ENCODE data around the gene EPN2.

Gene EPN2

DNA sequence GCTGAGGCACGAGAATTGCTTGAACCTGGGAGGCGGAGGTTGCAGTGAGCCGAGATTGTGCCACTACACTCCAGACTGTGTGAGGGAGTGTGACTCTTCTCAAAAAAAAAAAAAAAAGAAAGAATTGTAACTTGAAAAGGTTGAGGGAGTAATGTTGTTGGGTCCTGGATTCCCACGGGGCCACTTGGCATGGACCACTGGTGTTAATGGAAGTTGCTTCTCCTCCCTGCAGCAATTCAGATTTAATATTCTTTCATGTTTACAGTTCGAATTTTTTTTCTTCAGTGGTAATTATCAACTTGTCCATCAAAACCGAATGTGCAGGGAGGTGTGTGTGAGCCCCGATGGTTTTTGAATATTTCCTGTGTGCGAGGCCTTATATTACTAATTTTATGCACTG, 7.2 kb downstream of the EPN2 start:
- no peak overlapping the region for H3K4me3 ChIP-seq (ENCODE audit: control insufficient read depth, low read depth, low read length)
- DNase-seq (ENCODE audit: low read depth) = no peak
- TF ChIP-seq, protein P1, sequence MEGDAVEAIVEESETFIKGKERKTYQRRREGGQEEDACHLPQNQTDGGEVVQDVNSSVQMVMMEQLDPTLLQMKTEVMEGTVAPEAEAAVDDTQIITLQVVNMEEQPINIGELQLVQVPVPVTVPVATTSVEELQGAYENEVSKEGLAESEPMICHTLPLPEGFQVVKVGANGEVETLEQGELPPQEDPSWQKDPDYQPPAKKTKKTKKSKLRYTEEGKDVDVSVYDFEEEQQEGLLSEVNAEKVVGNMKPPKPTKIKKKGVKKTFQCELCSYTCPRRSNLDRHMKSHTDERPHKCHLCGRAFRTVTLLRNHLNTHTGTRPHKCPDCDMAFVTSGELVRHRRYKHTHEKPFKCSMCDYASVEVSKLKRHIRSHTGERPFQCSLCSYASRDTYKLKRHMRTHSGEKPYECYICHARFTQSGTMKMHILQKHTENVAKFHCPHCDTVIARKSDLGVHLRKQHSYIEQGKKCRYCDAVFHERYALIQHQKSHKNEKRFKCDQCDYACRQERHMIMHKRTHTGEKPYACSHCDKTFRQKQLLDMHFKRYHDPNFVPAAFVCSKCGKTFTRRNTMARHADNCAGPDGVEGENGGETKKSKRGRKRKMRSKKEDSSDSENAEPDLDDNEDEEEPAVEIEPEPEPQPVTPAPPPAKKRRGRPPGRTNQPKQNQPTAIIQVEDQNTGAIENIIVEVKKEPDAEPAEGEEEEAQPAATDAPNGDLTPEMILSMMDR (conservative IDR thresholded peaks at IDR 0.05; ENCODE audit: control insufficient read depth, insufficient read depth, low read depth, low read length) = no peak

DNA sequence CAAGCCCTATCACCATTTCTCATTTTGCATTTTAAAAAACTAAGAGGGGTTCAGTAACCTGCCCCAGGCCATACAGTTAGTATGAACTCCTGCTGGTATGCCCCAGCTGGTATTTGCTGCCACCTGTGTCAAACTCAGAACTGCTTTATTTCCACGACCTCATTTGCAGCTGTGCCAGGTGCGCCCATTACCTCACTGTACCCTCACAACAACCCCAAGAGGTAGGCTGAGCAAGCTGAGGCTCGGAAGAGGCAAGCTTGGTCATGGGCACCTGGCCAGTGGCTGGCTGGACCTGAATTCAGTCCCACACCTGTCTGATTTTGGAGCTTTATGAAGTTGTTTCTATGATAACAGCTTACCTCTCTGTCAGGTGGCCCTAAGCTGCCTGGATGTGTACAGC, 7.6 kb downstream of the EPN2 start:
- TF ChIP-seq, protein P1 (conservative IDR thresholded peaks at IDR 0.05; ENCODE audit: control insufficient read depth, insufficient read depth, low read depth, low read length) = no peak
- DNase-seq (ENCODE audit: low read depth) = no peak
- H3K4me3 ChIP-seq (ENCODE audit: control insufficient read depth, low read depth, low read length) = no peak overlapping the region

DNA sequence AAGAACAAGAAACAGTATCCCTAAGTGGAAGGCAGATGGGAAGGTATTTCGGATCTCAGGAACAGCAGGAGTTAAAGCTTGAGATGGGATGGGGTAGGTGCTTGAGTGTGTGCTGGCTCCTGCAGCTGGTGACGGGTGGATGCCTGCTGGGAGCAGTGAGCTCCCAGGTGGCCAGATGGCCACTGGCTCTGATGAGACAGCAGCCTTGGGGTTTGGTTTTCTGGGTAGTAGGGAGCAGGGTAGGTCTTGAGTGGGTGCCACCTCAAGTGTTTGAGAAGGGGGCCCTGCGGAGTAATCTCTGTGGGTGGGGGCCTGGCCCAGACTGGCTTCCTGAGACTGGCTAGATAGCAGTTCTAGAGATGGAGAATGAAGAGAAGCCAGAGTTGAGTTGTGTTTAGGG, 10.3 kb downstream of the EPN2 start:
- DNase-seq (ENCODE audit: low read depth) = no peak
- TF ChIP-seq, protein P1 (conservative IDR thresholded peaks at IDR 0.05; ENCODE audit: control insufficient read depth, insufficient read depth, low read depth, low read length) = no peak
- H3K4me3 ChIP-seq (ENCODE audit: control insufficient read depth, low read depth, low read length) = no peak overlapping the region

DNA sequence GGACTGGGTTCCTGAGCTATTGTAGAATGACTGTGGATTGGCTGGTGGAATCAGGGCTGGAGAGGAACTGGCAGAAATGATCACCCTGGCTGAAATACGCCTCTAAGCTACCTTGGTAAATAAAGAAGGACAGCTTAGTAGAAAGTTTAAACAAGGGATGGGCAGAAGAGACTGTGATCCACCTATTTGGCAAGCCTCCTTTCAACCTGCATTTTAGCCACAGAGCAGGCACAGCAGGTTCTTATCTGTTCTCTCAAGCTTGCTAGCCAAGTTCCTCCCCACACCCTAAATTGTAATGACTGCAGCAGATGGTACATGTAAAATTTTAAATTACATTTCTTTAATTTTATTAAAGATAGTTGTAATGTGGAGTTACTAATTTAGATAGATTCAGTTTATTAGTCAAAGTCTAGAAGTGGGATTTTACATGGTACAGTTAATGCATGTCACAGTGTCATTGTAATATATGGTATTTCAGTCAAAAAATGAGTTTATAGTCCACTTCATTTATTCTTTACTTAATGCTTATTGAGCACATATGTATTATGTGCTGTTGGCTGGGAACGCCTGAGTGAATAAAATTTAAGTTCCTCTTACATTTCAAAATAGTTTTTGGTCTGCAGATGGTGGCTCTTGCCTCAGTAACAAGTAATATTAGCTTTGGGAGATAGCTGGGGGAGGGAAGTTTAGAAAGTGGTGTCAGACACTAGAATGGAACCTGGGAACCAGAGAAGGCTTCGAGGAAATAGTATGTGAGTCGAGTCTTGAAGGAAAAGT, 11.2 kb downstream of the EPN2 start:
- TF ChIP-seq, protein P1 (conservative IDR thresholded peaks at IDR 0.05; ENCODE audit: control insufficient read depth, insufficient read depth, low read depth, low read length) = no peak
- H3K4me3 ChIP-seq (ENCODE audit: control insufficient read depth, low read depth, low read length) = no peak overlapping the region
- DNase-seq (ENCODE audit: low read depth) = no peak

DNA sequence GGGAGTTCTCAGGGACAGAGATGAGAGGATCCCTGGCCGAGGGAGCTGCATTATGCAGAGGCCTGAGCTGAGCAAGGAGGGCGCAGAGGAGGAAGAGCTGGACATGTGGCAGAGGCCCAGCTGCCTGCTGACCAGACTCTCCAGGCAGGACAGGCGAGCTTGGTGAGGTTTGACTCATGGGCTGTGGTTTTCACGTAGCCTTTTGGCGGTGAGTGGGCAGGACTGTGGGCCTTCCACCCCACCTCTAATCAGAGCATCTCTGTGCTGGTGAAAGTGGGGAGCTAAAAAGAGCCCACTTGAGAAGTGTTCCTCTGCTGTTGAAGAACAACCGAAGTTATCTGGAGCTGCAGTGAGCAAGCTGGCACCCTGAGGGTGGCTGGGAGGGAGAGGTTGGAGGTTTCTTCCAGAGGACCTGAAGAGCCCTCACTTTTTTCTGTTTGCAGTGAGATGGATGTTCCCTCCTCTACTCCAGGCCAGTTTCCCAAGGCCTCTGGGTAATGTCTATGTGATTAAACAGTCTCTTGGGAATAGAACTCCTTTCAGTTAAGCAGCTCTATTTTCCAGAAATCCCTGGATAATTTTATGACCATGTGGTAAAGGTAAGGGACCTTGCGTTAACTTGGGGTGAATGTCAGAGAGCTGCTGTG, 11.9 kb downstream of the EPN2 start:
- peak; percentile 95 for DNase-seq (ENCODE audit: low read depth)
- H3K4me3 ChIP-seq (ENCODE audit: control insufficient read depth, low read depth, low read length) = no peak overlapping the region
- TF ChIP-seq, protein P1 (conservative IDR thresholded peaks at IDR 0.05; ENCODE audit: control insufficient read depth, insufficient read depth, low read depth, low read length) = no peak

DNA sequence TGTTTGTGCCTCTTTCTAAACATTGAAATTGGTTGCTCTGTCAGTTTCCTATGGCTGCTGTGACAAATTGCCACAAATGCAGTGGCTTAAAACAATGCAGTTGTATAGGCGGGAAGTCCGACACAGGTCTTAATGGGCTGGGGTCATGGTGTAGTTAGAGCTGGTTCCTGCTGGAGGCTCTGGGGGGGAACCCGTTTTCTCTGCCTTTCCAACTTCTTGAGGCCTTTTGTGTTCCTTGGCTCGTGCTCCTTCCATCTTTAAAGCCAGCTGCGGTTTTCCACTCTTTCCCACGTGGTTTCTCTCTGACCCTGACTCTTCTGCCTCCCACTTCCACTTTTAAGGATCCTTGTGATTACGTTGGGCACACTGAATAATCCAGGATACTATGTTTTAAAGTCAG, 12.5 kb downstream of the EPN2 start:
- TF ChIP-seq, protein P1 (conservative IDR thresholded peaks at IDR 0.05; ENCODE audit: control insufficient read depth, insufficient read depth, low read depth, low read length) = no peak
- DNase-seq (ENCODE audit: low read depth) = peak; percentile 82
- H3K4me3 ChIP-seq (ENCODE audit: control insufficient read depth, low read depth, low read length) = no peak overlapping the region
